ENCODE measurements around the gene GPR146.

GPR146 gene

GRCh38 chr7:999149-999879 lies 45.0 kb upstream of the GPR146 start:
- TF ChIP-seq POLR2AphosphoS5 (IDR thresholded peaks at IDR 0.05; ENCODE audit: low read depth, low read length) (no peak), REST (IDR thresholded peaks at IDR 0.05; ENCODE audit: insufficient read depth in 1 of 2, low read depth in 2 of 2, low read length in 2 of 2) (no peak), SIN3A (IDR thresholded peaks at IDR 0.05; ENCODE audit: borderline replicate concordance, insufficient read depth, low read length) (no peak), FOXP2 (optimal IDR thresholded peaks at IDR 0.05; ENCODE audit: borderline replicate concordance, extremely low read depth, extremely low read length, insufficient read depth) (no peak), TAF1 (IDR thresholded peaks at IDR 0.05; ENCODE audit: borderline replicate concordance, insufficient read depth, low read length) (no peak)

GRCh38 chr7:999941-1000935 lies 44.1 kb upstream of the GPR146 start:
- TF ChIP-seq SIN3A (IDR thresholded peaks at IDR 0.05; ENCODE audit: borderline replicate concordance, insufficient read depth, low read length) = no peak
- no peak for TF ChIP-seq POLR2AphosphoS5 (IDR thresholded peaks at IDR 0.05; ENCODE audit: low read depth, low read length)
- TF ChIP-seq TAF1 (IDR thresholded peaks at IDR 0.05; ENCODE audit: borderline replicate concordance, insufficient read depth, low read length) = no peak
- TF ChIP-seq REST (IDR thresholded peaks at IDR 0.05; ENCODE audit: insufficient read depth in 1 of 2, low read depth in 2 of 2, low read length in 2 of 2) = no peak
- no peak for TF ChIP-seq FOXP2 (optimal IDR thresholded peaks at IDR 0.05; ENCODE audit: borderline replicate concordance, extremely low read depth, extremely low read length, insufficient read depth)

- TF ChIP-seq SIN3A (IDR thresholded peaks at IDR 0.05; ENCODE audit: borderline replicate concordance, insufficient read depth, low read length) = no peak
- no peak for TF ChIP-seq POLR2AphosphoS5 (IDR thresholded peaks at IDR 0.05; ENCODE audit: low read depth, low read length)
- TF ChIP-seq REST (IDR thresholded peaks at IDR 0.05; ENCODE audit: insufficient read depth in 1 of 2, low read depth in 2 of 2, low read length in 2 of 2) = no peak
- no peak for TF ChIP-seq TAF1 (IDR thresholded peaks at IDR 0.05; ENCODE audit: borderline replicate concordance, insufficient read depth, low read length)
- no peak for TF ChIP-seq FOXP2 (optimal IDR thresholded peaks at IDR 0.05; ENCODE audit: borderline replicate concordance, extremely low read depth, extremely low read length, insufficient read depth)
Observed at GRCh38 chr7:1004018-1004852, 40.1 kb upstream of the GPR146 start.

- TF ChIP-seq TAF1 (IDR thresholded peaks at IDR 0.05; ENCODE audit: borderline replicate concordance, insufficient read depth, low read length) = no peak
- TF ChIP-seq POLR2AphosphoS5 (IDR thresholded peaks at IDR 0.05; ENCODE audit: low read depth, low read length) = no peak
- TF ChIP-seq REST (IDR thresholded peaks at IDR 0.05; ENCODE audit: insufficient read depth in 1 of 2, low read depth in 2 of 2, low read length in 2 of 2) = no peak
- no peak for TF ChIP-seq SIN3A (IDR thresholded peaks at IDR 0.05; ENCODE audit: borderline replicate concordance, insufficient read depth, low read length)
- no peak for TF ChIP-seq FOXP2 (optimal IDR thresholded peaks at IDR 0.05; ENCODE audit: borderline replicate concordance, extremely low read depth, extremely low read length, insufficient read depth)
Observed at GRCh38 chr7:1005303-1005702, 39.0 kb upstream of the GPR146 start.

Data from PFSK-1 (cell line).